ENCODE data around the gene TRABD2A.

DNA sequence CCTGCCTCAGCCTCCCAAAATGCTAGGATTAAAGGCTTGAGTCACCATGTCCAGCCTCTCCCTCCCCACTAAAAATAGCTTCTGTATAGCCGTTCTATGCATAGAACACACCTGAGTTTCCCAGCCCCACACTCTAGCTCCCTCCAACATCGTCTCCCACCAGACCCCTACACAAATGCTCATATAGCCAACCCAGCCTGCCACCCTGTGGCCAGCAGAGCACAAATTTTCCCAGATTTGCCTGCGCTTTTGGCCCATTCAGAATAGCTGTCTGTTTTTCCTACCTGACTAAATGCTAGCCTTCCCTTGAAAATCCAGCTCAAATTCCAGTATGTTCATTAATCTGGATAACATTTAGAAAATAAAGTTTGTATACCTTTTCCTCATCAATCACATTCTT is 22.8 kb downstream of the TRABD2A start:
- TF ChIP-seq, protein P1, sequence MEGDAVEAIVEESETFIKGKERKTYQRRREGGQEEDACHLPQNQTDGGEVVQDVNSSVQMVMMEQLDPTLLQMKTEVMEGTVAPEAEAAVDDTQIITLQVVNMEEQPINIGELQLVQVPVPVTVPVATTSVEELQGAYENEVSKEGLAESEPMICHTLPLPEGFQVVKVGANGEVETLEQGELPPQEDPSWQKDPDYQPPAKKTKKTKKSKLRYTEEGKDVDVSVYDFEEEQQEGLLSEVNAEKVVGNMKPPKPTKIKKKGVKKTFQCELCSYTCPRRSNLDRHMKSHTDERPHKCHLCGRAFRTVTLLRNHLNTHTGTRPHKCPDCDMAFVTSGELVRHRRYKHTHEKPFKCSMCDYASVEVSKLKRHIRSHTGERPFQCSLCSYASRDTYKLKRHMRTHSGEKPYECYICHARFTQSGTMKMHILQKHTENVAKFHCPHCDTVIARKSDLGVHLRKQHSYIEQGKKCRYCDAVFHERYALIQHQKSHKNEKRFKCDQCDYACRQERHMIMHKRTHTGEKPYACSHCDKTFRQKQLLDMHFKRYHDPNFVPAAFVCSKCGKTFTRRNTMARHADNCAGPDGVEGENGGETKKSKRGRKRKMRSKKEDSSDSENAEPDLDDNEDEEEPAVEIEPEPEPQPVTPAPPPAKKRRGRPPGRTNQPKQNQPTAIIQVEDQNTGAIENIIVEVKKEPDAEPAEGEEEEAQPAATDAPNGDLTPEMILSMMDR (IDR thresholded peaks at IDR 0.05) = no peak
- TF ChIP-seq POLR2A (IDR thresholded peaks at IDR 0.05) (no peak), EP300 (IDR thresholded peaks at IDR 0.05) (no peak)
